Activated T-helper 1 cell treated with anti-CD3 and anti-CD28 coated beads, Interleukin-12 subunit alpha, Interleukin-12 subunit beta, Interleukin-2, Interleukin-4 antibody, amounts not matched to agents 30 ng/mL and 10 ng/mL and 1 ng/mL, durations not matched to agents 14 hours and 24 hours and 36 hours (primary cell): Measurements from ENCODE around the gene NUP214. TPM values are rescaled to one million over a fixed set of nuclear protein-coding genes. Genes with fewer than 3 reads are reported as not detected.
A peak's percentile ranks its signal among the peaks of the same experiment; 100 is the strongest.
"Not testable (repeated sequence)": the region's sequence is repeated elsewhere in the genome, so short reads cannot be mapped to it uniquely, and the experiment has no call there.

Source experiments
- DNase-seq: peaks from one replicate; pipeline ENCODE4 v3.0.0; 2021; ENCODE audit warnings: low spot score
- H3K27ac Mint-ChIP-seq: one replicate; pipeline ENCODE4 v1.8.0; 2021; ENCODE audit warnings: mild to moderate bottlenecking, mixed read lengths
- H3K27me3 Mint-ChIP-seq: one replicate; pipeline ENCODE4 v1.8.0; 2022; ENCODE audit warnings: mild to moderate bottlenecking, moderate library complexity, mixed read lengths; ENCODE audit not compliant: insufficient read depth
- H3K36me3 Mint-ChIP-seq: one replicate; pipeline ENCODE4 v1.8.0; 2021; ENCODE audit warnings: low read depth, mixed read lengths
- H3K4me1 Mint-ChIP-seq: one replicate; pipeline ENCODE4 v1.8.0; 2021; ENCODE audit warnings: low read depth, mixed read lengths
- H3K4me3 Mint-ChIP-seq: one replicate; pipeline ENCODE4 v1.8.0; 2021; ENCODE audit warnings: mild to moderate bottlenecking, moderate library complexity, mixed read lengths
- H3K9me3 Mint-ChIP-seq: one replicate; pipeline ENCODE4 v1.8.0; 2021; ENCODE audit warnings: mixed read lengths
- intact Hi-C: fragments of 100-400 bp; cut with micrococcal nuclease; formaldehyde crosslinking; loops from one replicate; pipeline ENCODE4 v1.15.1; 2024
- total RNA-seq: library from RNA; stranded (reverse); gene quantifications from 2 replicates; pipeline ENCODE4 v1.2.3, GENCODE V29; 2022

Gene NUP214
- total RNA-seq, 1 donor from 2014 or later: 80.7 TPM

DNA sequence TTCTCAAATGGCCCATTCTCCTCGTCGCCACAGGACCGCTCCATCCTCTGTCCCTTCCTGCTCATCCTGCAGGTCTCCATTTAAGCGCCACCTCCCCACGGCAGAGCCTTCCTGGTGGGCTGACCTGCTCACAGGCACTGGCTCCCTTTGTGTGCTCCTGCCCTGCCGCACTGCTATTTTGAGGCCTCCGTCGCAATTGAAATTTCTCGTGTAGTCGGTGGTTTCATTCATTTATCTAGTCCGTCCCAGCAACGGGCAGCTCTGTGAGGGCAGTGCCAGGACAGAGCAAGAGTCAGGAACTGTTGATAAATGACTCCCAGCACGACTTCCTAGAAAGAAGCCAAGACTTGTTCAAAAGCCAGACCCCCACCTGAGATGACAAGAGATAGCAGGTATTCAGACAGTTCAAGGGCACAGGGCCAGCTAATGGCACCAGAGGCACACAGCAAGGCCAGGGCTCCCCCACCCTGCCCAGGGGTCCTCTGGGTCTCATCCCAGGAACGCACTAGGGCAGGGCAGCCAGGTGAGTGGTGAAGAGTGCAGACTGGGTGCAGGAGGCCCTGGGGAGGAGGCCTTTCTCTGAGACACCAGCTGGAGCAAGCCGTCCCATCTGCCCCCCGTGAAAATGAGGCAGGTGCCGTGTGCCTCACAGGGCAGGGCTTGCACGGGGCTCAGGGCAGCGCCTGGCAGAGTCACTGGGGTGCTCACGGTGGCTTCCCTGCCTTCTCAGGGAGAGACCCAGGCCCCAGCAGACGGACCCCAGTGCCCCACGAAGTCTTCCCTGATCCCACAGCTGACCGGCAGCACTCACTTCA is 114.0 kb downstream of the NUP214 start:
- H3K27me3 Mint-ChIP-seq: no peaks in the 10 kb centered on the region
- DNase-seq: no peak
- H3K36me3 Mint-ChIP-seq: peaks cover 14% of the 10 kb centered on the region
- H3K4me3 Mint-ChIP-seq: no peak overlapping the region
- peaks cover 22% of the 10 kb centered on the region for H3K4me1 Mint-ChIP-seq
- H3K9me3 Mint-ChIP-seq: peaks cover 4% of the 10 kb centered on the region
- intact Hi-C loops: loop anchor here (2.0 to 5.0 kb wide), 2 partner anchors 29 to 112 kb away; partner anchors contain the start of gene NUP214
- peak overlapping the region; percentile 57 for H3K27ac Mint-ChIP-seq

DNA sequence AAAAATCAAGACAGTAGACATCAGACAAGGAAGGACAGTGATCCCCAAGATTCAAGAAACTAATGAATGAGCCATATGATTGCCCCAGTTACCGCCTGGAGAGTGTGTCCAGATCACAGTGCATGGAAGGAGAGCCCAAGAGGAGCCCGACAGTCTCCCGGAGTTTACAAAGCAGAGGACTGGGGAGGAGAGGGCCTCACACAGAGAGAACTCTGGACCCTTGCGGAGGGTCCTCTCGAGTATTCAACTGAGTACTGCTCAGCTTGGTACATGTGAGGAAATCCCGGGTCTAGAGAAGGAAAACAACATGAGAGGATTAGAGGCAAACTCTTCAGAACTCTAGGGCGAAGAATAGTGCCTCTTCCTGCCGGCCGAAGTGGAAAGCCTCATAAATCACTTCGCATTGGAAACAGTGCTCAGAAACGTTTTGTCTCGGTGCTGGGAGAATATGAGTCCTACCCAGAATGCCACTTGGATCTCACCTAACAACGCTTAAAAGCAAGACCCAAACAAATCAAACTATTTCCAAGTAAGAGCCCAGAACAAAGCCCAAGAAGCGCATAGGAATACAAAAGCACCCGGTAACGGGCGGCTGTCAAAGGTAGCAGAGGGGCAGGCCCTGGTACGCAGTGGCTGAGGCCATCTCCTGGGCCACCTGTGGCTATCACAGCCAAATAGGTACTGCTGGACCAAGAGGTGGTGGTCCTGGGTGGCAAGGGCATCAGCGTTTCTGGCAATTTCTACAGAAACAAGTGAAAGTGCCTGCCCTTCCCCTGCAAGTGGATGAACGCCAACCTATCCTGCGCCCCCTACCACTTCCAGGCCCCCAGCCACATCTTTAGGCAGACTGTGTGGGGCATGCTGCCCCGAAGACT is 114.9 kb downstream of the NUP214 start:
- no peak overlapping the region for H3K27ac Mint-ChIP-seq
- no peaks in the 10 kb centered on the region for H3K27me3 Mint-ChIP-seq
- H3K36me3 Mint-ChIP-seq: peaks cover 11% of the 10 kb centered on the region
- H3K4me3 Mint-ChIP-seq: no peak overlapping the region
- H3K4me1 Mint-ChIP-seq: peaks cover 20% of the 10 kb centered on the region
- DNase-seq: no peak
- intact Hi-C loops: no loop called here
- H3K9me3 Mint-ChIP-seq: peaks cover 4% of the 10 kb centered on the region

DNA sequence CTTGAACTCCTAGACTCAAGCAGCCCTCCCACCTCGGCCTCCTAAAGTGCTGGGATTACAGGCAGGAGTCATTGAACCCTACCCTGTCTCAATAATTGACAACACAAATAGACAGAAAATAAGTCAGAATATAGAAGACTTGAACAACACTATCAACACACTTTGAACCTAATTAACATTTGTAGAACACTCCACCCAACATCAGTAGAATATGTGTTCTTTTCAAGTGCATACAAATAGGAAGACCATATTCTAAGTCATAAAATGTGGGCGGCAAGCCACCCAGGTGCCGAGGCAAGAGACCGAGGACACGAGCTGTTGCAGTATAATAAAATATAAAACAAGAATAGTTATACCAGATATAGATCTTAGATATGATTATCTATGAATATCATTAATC is 118.9 kb downstream of the NUP214 start:
- H3K4me3 Mint-ChIP-seq, H3K27ac Mint-ChIP-seq, H3K27me3 Mint-ChIP-seq, H3K36me3 Mint-ChIP-seq, DNase-seq, H3K4me1 Mint-ChIP-seq, intact Hi-C loops, H3K9me3 Mint-ChIP-seq: not testable (repeated sequence)

DNA sequence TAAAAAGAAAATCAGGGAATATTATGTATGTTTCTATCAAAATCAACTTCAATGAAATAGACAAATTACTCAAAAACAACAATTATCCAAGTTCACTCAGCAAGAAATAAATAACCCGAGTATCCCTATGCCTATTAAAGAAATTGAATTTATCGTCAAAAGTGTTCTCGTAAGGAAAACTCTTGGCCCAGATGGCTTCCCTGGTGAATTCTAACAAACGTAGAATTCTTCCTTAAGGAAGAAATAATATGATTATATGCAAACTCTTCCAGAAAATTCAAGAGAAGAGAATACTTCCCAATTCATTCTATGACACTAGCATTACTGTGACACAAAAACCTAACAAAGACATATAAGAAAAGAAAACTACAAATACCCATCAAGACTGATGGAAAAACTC is 121.2 kb downstream of the NUP214 start:
- H3K4me3 Mint-ChIP-seq: no peak overlapping the region
- H3K36me3 Mint-ChIP-seq: peaks cover 4% of the 10 kb centered on the region
- DNase-seq: no peak
- peaks cover 4% of the 10 kb centered on the region for H3K9me3 Mint-ChIP-seq
- H3K27me3 Mint-ChIP-seq: peaks cover 3% of the 10 kb centered on the region
- intact Hi-C loops: no loop called here
- H3K27ac Mint-ChIP-seq: no peak overlapping the region
- H3K4me1 Mint-ChIP-seq: no peaks in the 10 kb centered on the region

DNA sequence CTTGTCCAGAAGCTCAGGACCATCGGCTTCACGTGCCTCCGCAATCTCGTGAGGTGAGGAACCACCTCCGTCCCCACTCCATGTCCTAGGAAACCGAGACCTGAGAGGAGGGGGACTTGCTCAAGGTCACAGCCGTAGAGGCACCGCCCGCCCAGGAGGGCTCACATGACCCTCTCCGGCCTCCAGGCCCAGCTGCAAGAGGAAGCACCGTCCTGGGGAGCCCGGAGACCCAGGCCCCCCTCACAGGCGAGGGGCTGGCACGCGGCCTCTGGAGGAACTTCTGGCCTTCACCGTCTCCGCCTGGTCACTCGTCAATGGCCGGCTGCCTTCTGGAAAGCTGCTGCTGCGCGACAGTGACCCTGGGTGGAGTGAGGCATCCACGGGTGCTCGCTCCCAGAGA is 126.7 kb downstream of the NUP214 start:
- peak overlapping the region; percentile 30 for H3K4me3 Mint-ChIP-seq

GRCh38 chr9:131253891-131254491 is 128.6 kb downstream of the NUP214 start:
- no peak for DNase-seq
- intact Hi-C loops: loop anchor here (5.0 kb wide), 2 partner anchors 127 to 143 kb away; partner anchors contain the start of gene NUP214
- Mint-ChIP-seq H3K27ac (peak overlapping the region; percentile 29), H3K4me1 (peaks cover 46% of the 10 kb centered on the region), H3K27me3 (no peaks in the 10 kb centered on the region), H3K9me3 (no peaks in the 10 kb centered on the region), H3K36me3 (no peaks in the 10 kb centered on the region), H3K4me3 (no peak overlapping the region)

More for the DNA sequence above, 126.7 kb downstream of the NUP214 start:
- Mint-ChIP-seq H3K27ac (no peak overlapping the region), H3K27me3 (no peaks in the 10 kb centered on the region), H3K4me1 (peaks cover 35% of the 10 kb centered on the region), H3K9me3 (no peaks in the 10 kb centered on the region), H3K36me3 (no peaks in the 10 kb centered on the region)
- intact Hi-C loops: loop anchor here (1.0 to 5.0 kb wide), 5 partner anchors 14 to 145 kb away; partner anchors contain the start of gene NUP214
- DNase-seq: no peak

- H3K4me3 Mint-ChIP-seq: no peak overlapping the region
- intact Hi-C loops: loop anchor here (5.0 kb wide), 3 partner anchors 127 to 1098 kb away; partner anchors contain the start of genes NUP214 and SETX
- H3K4me1 Mint-ChIP-seq: peaks cover 46% of the 10 kb centered on the region
- H3K27ac Mint-ChIP-seq: peak overlapping the region; percentile 99
- H3K36me3 Mint-ChIP-seq: no peaks in the 10 kb centered on the region
- H3K27me3 Mint-ChIP-seq: no peaks in the 10 kb centered on the region
- no peak for DNase-seq
- no peaks in the 10 kb centered on the region for H3K9me3 Mint-ChIP-seq
These were observed 129.2 kb downstream of the NUP214 start for GRCh38 chr9:131254626-131255025.

DNA sequence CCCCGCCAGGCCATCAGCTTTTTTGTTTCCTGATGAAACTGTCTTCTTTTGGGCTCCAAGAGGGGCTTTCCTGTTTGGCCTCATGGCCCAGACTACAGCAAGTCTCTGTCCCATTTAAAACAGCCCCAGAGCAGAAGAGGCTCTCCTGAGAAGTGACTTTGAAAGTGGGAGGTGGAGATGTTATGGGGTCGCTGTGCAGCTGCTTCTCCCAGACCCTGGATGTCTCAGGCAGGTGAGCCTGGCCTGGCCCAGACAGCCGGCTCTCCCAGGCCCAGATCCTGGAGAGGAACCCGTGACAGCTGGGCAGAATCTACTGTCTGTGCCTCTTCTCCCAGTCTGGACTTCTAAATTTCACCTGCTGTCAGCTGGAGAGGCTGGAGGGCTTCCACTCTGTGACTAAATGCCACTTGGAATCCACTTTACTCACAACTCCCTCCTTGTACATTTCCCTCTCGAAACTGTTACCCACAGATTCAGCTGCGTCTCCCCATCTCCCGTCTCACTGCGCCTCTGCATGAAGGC is 130.4 kb downstream of the NUP214 start:
- Mint-ChIP-seq H3K4me1 (peaks cover 53% of the 10 kb centered on the region), H3K9me3 (no peaks in the 10 kb centered on the region), H3K4me3 (peak overlapping the region; percentile 84), H3K27me3 (no peaks in the 10 kb centered on the region), H3K36me3 (peaks cover 8% of the 10 kb centered on the region), H3K27ac (peak overlapping the region; percentile 99)
- intact Hi-C loops: loop anchor here (1.0 to 5.0 kb wide), 3 partner anchors 13 to 1097 kb away; partner anchors contain the start of gene SETX
- DNase-seq: no peak

GRCh38 chr9:131257266-131258025 is 132.1 kb downstream of the NUP214 start:
- H3K4me3 Mint-ChIP-seq: peak overlapping the region; percentile 53
- intact Hi-C loops: loop anchor here (5.0 kb wide), 1 partner anchor 1095 kb away; the partner anchor contains the start of gene SETX
- H3K36me3 Mint-ChIP-seq: peaks cover 15% of the 10 kb centered on the region
- no peak for DNase-seq
- no peaks in the 10 kb centered on the region for H3K9me3 Mint-ChIP-seq
- H3K27me3 Mint-ChIP-seq: no peaks in the 10 kb centered on the region
- H3K27ac Mint-ChIP-seq: peak overlapping the region; percentile 99
- H3K4me1 Mint-ChIP-seq: peaks cover 54% of the 10 kb centered on the region

- H3K4me1 Mint-ChIP-seq: peaks cover 57% of the 10 kb centered on the region
- DNase-seq: no peak
- H3K4me3 Mint-ChIP-seq: no peak overlapping the region
- intact Hi-C loops: loop anchor here (5.0 kb wide), 1 partner anchor 1094 kb away; the partner anchor contains the start of gene SETX
- no peaks in the 10 kb centered on the region for H3K27me3 Mint-ChIP-seq
- peaks cover 21% of the 10 kb centered on the region for H3K36me3 Mint-ChIP-seq
- H3K27ac Mint-ChIP-seq: peak overlapping the region; percentile 99
- H3K9me3 Mint-ChIP-seq: no peaks in the 10 kb centered on the region
These were observed 132.8 kb downstream of the NUP214 start for GRCh38 chr9:131258186-131258585.

- no peak overlapping the region for H3K27ac Mint-ChIP-seq
These were observed 133.5 kb downstream of the NUP214 start for GRCh38 chr9:131258698-131259431.

More at GRCh38 chr9:131258698-131259431, 133.5 kb downstream of the NUP214 start:
- H3K27me3 Mint-ChIP-seq: no peaks in the 10 kb centered on the region
- DNase-seq: no peak
- intact Hi-C loops: loop anchor here (5.0 kb wide), 1 partner anchor 1093 kb away; the partner anchor contains the start of gene SETX
- H3K4me3 Mint-ChIP-seq: no peak overlapping the region
- H3K4me1 Mint-ChIP-seq: peaks cover 57% of the 10 kb centered on the region
- peaks cover 23% of the 10 kb centered on the region for H3K36me3 Mint-ChIP-seq
- no peaks in the 10 kb centered on the region for H3K9me3 Mint-ChIP-seq
